ENCODE measurements around the gene BPIFB3. TPM values are rescaled to one million over a fixed set of nuclear protein-coding genes. Genes with fewer than 3 reads are reported as not detected.
A peak's percentile ranks its signal among the peaks of the same experiment; 100 is the strongest.

BPIFB3 gene
- total RNA-seq, 1 donor from 2014 or later, result not detected

GRCh38 chr20:33075281-33075680 is 21.6 kb downstream of the BPIFB3 start:
- no peak overlapping the region for H3K4me3 Mint-ChIP-seq (ENCODE audit: unreplicated experiment)
- peaks cover 4% of the 10 kb centered on the region for H3K27me3 Mint-ChIP-seq (ENCODE audit: unreplicated experiment)
- H3K4me1 Mint-ChIP-seq (ENCODE audit: unreplicated experiment), result peaks cover 5% of the 10 kb centered on the region
- H3K9me3 Mint-ChIP-seq (ENCODE audit: unreplicated experiment), result no peaks in the 10 kb centered on the region
- no peaks in the 10 kb centered on the region for H3K36me3 Mint-ChIP-seq (ENCODE audit: low read depth, unreplicated experiment)
- no peak overlapping the region for H3K27ac Mint-ChIP-seq (ENCODE audit: unreplicated experiment)
- no peak for TF ChIP-seq CTCF (IDR thresholded peaks at IDR 0.05; ENCODE audit: unreplicated experiment)
- no peak for DNase-seq (ENCODE audit: low spot score)

GRCh38 chr20:33076662-33077372 is 23.1 kb downstream of the BPIFB3 start:
- DNase-seq (ENCODE audit: low spot score), result peak; percentile 28
- peak; percentile 20 for TF ChIP-seq CTCF (IDR thresholded peaks at IDR 0.05; ENCODE audit: unreplicated experiment)
- H3K36me3 Mint-ChIP-seq (ENCODE audit: low read depth, unreplicated experiment), result no peaks in the 10 kb centered on the region
- peaks cover 2% of the 10 kb centered on the region for H3K27me3 Mint-ChIP-seq (ENCODE audit: unreplicated experiment)
- no peaks in the 10 kb centered on the region for H3K9me3 Mint-ChIP-seq (ENCODE audit: unreplicated experiment)
- peaks cover 5% of the 10 kb centered on the region for H3K4me1 Mint-ChIP-seq (ENCODE audit: unreplicated experiment)
- no peak overlapping the region for H3K27ac Mint-ChIP-seq (ENCODE audit: unreplicated experiment)
- no peak overlapping the region for H3K4me3 Mint-ChIP-seq (ENCODE audit: unreplicated experiment)

- H3K4me1 Mint-ChIP-seq (ENCODE audit: unreplicated experiment), result no peaks in the 10 kb centered on the region
- H3K9me3 Mint-ChIP-seq (ENCODE audit: unreplicated experiment), result no peaks in the 10 kb centered on the region
- H3K27me3 Mint-ChIP-seq (ENCODE audit: unreplicated experiment), result peaks cover 2% of the 10 kb centered on the region
- H3K27ac Mint-ChIP-seq (ENCODE audit: unreplicated experiment), result no peak within 1 kb of the TSS
- no peak for DNase-seq (ENCODE audit: low spot score)
- no peaks in the 10 kb centered on the region for H3K36me3 Mint-ChIP-seq (ENCODE audit: low read depth, unreplicated experiment)
- H3K4me3 Mint-ChIP-seq (ENCODE audit: unreplicated experiment), result no peak within 1 kb of the TSS
- no peak for TF ChIP-seq CTCF (IDR thresholded peaks at IDR 0.05; ENCODE audit: unreplicated experiment)
Observed at GRCh38 chr20:33079259-33079658, 25.6 kb downstream of the BPIFB3 start, which contains the start of gene BPIFB4. Gene BPIFB4 (plus strand): TSS chr20:33079643. CDS start chr20:33081527, 1,884 bp downstream.

- DNase-seq (ENCODE audit: low spot score), result no peak
- no peak overlapping the region for H3K4me3 Mint-ChIP-seq (ENCODE audit: unreplicated experiment)
- H3K9me3 Mint-ChIP-seq (ENCODE audit: unreplicated experiment), result no peaks in the 10 kb centered on the region
- TF ChIP-seq CTCF (IDR thresholded peaks at IDR 0.05; ENCODE audit: unreplicated experiment), result no peak
- no peaks in the 10 kb centered on the region for H3K36me3 Mint-ChIP-seq (ENCODE audit: low read depth, unreplicated experiment)
- peaks cover 2% of the 10 kb centered on the region for H3K27me3 Mint-ChIP-seq (ENCODE audit: unreplicated experiment)
- no peaks in the 10 kb centered on the region for H3K4me1 Mint-ChIP-seq (ENCODE audit: unreplicated experiment)
- no peak overlapping the region for H3K27ac Mint-ChIP-seq (ENCODE audit: unreplicated experiment)
Observed at GRCh38 chr20:33081411-33082154, 27.9 kb downstream of the BPIFB3 start.

GRCh38 chr20:33082546-33082945 is 28.8 kb downstream of the BPIFB3 start:
- H3K4me3 Mint-ChIP-seq (ENCODE audit: unreplicated experiment), result no peak overlapping the region
- no peak for TF ChIP-seq CTCF (IDR thresholded peaks at IDR 0.05; ENCODE audit: unreplicated experiment)
- H3K4me1 Mint-ChIP-seq (ENCODE audit: unreplicated experiment), result no peaks in the 10 kb centered on the region
- no peak for DNase-seq (ENCODE audit: low spot score)
- H3K36me3 Mint-ChIP-seq (ENCODE audit: low read depth, unreplicated experiment), result no peaks in the 10 kb centered on the region
- H3K9me3 Mint-ChIP-seq (ENCODE audit: unreplicated experiment), result no peaks in the 10 kb centered on the region
- H3K27ac Mint-ChIP-seq (ENCODE audit: unreplicated experiment), result no peak overlapping the region
- peaks cover 2% of the 10 kb centered on the region for H3K27me3 Mint-ChIP-seq (ENCODE audit: unreplicated experiment)

Data from endothelial cell (in vitro differentiated cells).